NCI-H2171 treated with DMSO at 0.1 percent for 48 hours (cell line): Measurements from ENCODE around the gene OTUD6A.
"Not testable (repeated sequence)": the region's sequence is repeated elsewhere in the genome, so short reads cannot be mapped to it uniquely, and the experiment has no call there.

Source experiments
- DNase-seq: peaks from one replicate; lab custom pipeline; 2025; lab: John Stamatoyannopoulos, UW

OTUD6A gene

GRCh38 chrX:70046978-70047377 is 15.3 kb upstream of the OTUD6A start:
- DNase-seq: no peak

GRCh38 chrX:70049406-70049805 is 12.9 kb upstream of the OTUD6A start:
- no peak for DNase-seq

GRCh38 chrX:70049925-70050324 is 12.3 kb upstream of the OTUD6A start, which contains the start of gene AWAT2:
TSS of gene AWAT2 (minus strand) at chrX:70049938. CDS start at chrX:70049932, 6 bp downstream.
- DNase-seq: no peak

GRCh38 chrX:70052895-70053615 is 9.2 kb upstream of the OTUD6A start:
- DNase-seq: no peak

- DNase-seq: no peak
Observed at GRCh38 chrX:70054391-70054790, 7.9 kb upstream of the OTUD6A start.

- DNase-seq: no peak
Observed at GRCh38 chrX:70062961-70063550, 799 bp downstream of the OTUD6A start.

GRCh38 chrX:70066646-70067045 is 4.4 kb downstream of the OTUD6A start:
- no peak for DNase-seq

GRCh38 chrX:70079297-70079696 is 17.0 kb downstream of the OTUD6A start:
- DNase-seq: no peak

- no peak for DNase-seq
Observed at GRCh38 chrX:70079870-70080269, 17.6 kb downstream of the OTUD6A start.

GRCh38 chrX:70082723-70083122 is 20.5 kb downstream of the OTUD6A start:
- no peak for DNase-seq

- DNase-seq: no peak
Observed at GRCh38 chrX:70084592-70085240, 22.5 kb downstream of the OTUD6A start.

- DNase-seq: peak; percentile 3
Observed at GRCh38 chrX:70087857-70088630, 25.8 kb downstream of the OTUD6A start.

GRCh38 chrX:70088751-70089150 is 26.5 kb downstream of the OTUD6A start:
- no peak for DNase-seq

GRCh38 chrX:70089604-70090297 is 27.5 kb downstream of the OTUD6A start:
- no peak for DNase-seq

GRCh38 chrX:70092247-70092646 is 30.0 kb downstream of the OTUD6A start:
- no peak for DNase-seq

- no peak for DNase-seq
Observed at GRCh38 chrX:70096052-70096451, 33.8 kb downstream of the OTUD6A start.

- no peak for DNase-seq
Observed at GRCh38 chrX:70105229-70105628, 43.0 kb downstream of the OTUD6A start.

GRCh38 chrX:70111436-70112026 is 49.3 kb downstream of the OTUD6A start:
- not testable (repeated sequence) for DNase-seq
